Measurements from ENCODE around the gene NR2F1.

NR2F1 gene

GRCh38 chr5:93603793-93604643, 21.0 kb downstream of the NR2F1 start:
- DNase-seq (ENCODE audit: low read depth in 1 of 2, low spot score in 1 of 2): no peak

- no peak for DNase-seq (ENCODE audit: low read depth in 1 of 2, low spot score in 1 of 2)
Observed at GRCh38 chr5:93604644-93605515, 21.9 kb downstream of the NR2F1 start.

- no peak for DNase-seq (ENCODE audit: low read depth in 1 of 2, low spot score in 1 of 2)
Observed at GRCh38 chr5:93606382-93606752, 23.3 kb downstream of the NR2F1 start.

- no peak for DNase-seq (ENCODE audit: low read depth in 1 of 2, low spot score in 1 of 2)
Observed at GRCh38 chr5:93607367-93608258, 24.6 kb downstream of the NR2F1 start.

- DNase-seq (ENCODE audit: low read depth in 1 of 2, low spot score in 1 of 2): no peak
Observed at GRCh38 chr5:93608855-93609254, 25.8 kb downstream of the NR2F1 start.

- DNase-seq (ENCODE audit: low read depth in 1 of 2, low spot score in 1 of 2): no peak
Observed at GRCh38 chr5:93609762-93610161, 26.7 kb downstream of the NR2F1 start.

GRCh38 chr5:93610581-93611272, 27.7 kb downstream of the NR2F1 start:
- no peak for DNase-seq (ENCODE audit: low read depth in 1 of 2, low spot score in 1 of 2)

- DNase-seq (ENCODE audit: low read depth in 1 of 2, low spot score in 1 of 2): no peak
Observed at GRCh38 chr5:93611273-93611975, 28.4 kb downstream of the NR2F1 start.

GRCh38 chr5:93611976-93612854, 29.2 kb downstream of the NR2F1 start:
- no peak for DNase-seq (ENCODE audit: low read depth in 1 of 2, low spot score in 1 of 2)

- DNase-seq (ENCODE audit: low read depth in 1 of 2, low spot score in 1 of 2): no peak
Observed at GRCh38 chr5:93612855-93613243, 29.8 kb downstream of the NR2F1 start.

GRCh38 chr5:93616538-93617174, 33.6 kb downstream of the NR2F1 start:
- no peak for DNase-seq (ENCODE audit: low read depth in 1 of 2, low spot score in 1 of 2)

GRCh38 chr5:93620487-93621326, 37.7 kb downstream of the NR2F1 start:
- peak in 1 of 2 donors; percentile 24 for DNase-seq (ENCODE audit: low read depth in 1 of 2, low spot score in 1 of 2)

GRCh38 chr5:93621327-93621798, 38.3 kb downstream of the NR2F1 start:
- no peak for DNase-seq (ENCODE audit: low read depth in 1 of 2, low spot score in 1 of 2)

GRCh38 chr5:93622240-93622885, 39.3 kb downstream of the NR2F1 start:
- no peak for DNase-seq (ENCODE audit: low read depth in 1 of 2, low spot score in 1 of 2)

- DNase-seq (ENCODE audit: low read depth in 1 of 2, low spot score in 1 of 2): no peak
Observed at GRCh38 chr5:93623153-93623552, 40.1 kb downstream of the NR2F1 start.

GRCh38 chr5:93626801-93627200, 43.8 kb downstream of the NR2F1 start:
- no peak for DNase-seq (ENCODE audit: low read depth in 1 of 2, low spot score in 1 of 2)

- DNase-seq (ENCODE audit: low read depth in 1 of 2, low spot score in 1 of 2): no peak
Observed at GRCh38 chr5:93632327-93632726, 49.3 kb downstream of the NR2F1 start.

Measured in stimulated activated CD4-positive, alpha-beta T cell treated with anti-CD3 and anti-CD28 coated beads, Interleukin-15, amount 100 ng/mL, for 1 hour (primary cell).